Prostate gland (tissue), 2 donors: Measurements from ENCODE around the gene GPR176.

Experiments used
- POLR2A ChIP-seq: fragments of 450-650 bp; IDR thresholded peaks from one replicate; pipeline ENCODE4 v1.6.1; 2016; ENCODE audit warnings: antibody characterized with exemption, mild to moderate bottlenecking
- POLR2AphosphoS5 ChIP-seq: sonication (generic); formaldehyde crosslinking; IDR thresholded peaks from one replicate; pipeline ENCODE4 v1.6.1; 2017; ENCODE audit warnings: antibody characterized with exemption
- TF ChIP-seq, protein P1 (sequence below), 4 experiments: fragments of 200-600 bp in 2 of 4; fragments of 450-650 bp in 2 of 4; sonication (generic) in 2 of 4; IDR thresholded peaks; 1 replicate in 3 of 4; 2 replicates in 1 of 4; pipeline ENCODE4 v1.5.1; 2016 to 2019; ENCODE audit warnings: antibody characterized with exemption in 4 of 4, mild to moderate bottlenecking in 2 of 4, moderate library complexity in 2 of 4

DNA sequence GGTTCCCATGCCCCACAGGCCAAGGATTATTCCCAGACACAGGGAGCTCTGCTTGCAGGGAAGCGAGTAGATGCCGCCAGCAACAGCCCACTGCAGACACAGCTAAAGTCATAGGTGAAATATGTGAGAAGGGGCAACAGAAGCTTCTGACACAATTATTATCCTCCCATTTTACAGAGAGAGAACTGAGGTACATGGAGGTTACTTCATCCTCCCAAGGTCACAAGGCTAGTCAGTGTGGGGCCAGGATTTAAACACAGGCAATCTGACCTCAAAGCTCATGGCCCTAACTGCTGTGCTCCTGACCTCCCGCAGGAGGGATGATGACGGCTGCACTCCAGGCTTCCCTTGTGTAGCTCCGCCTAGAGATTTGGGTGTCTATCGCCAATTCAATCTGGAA, 121.7 kb downstream of the GPR176 start:
- TF ChIP-seq POLR2A (no peak), POLR2AphosphoS5 (no peak)
- TF ChIP-seq, protein P1, sequence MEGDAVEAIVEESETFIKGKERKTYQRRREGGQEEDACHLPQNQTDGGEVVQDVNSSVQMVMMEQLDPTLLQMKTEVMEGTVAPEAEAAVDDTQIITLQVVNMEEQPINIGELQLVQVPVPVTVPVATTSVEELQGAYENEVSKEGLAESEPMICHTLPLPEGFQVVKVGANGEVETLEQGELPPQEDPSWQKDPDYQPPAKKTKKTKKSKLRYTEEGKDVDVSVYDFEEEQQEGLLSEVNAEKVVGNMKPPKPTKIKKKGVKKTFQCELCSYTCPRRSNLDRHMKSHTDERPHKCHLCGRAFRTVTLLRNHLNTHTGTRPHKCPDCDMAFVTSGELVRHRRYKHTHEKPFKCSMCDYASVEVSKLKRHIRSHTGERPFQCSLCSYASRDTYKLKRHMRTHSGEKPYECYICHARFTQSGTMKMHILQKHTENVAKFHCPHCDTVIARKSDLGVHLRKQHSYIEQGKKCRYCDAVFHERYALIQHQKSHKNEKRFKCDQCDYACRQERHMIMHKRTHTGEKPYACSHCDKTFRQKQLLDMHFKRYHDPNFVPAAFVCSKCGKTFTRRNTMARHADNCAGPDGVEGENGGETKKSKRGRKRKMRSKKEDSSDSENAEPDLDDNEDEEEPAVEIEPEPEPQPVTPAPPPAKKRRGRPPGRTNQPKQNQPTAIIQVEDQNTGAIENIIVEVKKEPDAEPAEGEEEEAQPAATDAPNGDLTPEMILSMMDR (IDR thresholded peaks at IDR 0.05): no peak
